ENCODE measurements around the gene TM9SF2. TPM values are rescaled to one million over a fixed set of nuclear protein-coding genes. Genes with fewer than 3 reads are reported as not detected.
"Not testable (repeated sequence)": the region's sequence is repeated elsewhere in the genome, so short reads cannot be mapped to it uniquely, and the experiment has no call there.

The TM9SF2 gene
- 48.9 TPM for polyA plus RNA-seq (2013, experiment 1 of 2)
- polyA plus RNA-seq (2013, experiment 2 of 2), result 48.3 TPM

- H3K23ac ChIP-seq (ENCODE audit: low read depth, low read length, poor library complexity), result peak within 1 kb of the TSS; percentile 25
- peak within 1 kb of the TSS; percentile 86 to 96 for H3K4me3 ChIP-seq (ENCODE audit: low read length in 2 of 2)
- peak within 1 kb of the TSS; percentile 77 for H3K4me2 ChIP-seq (ENCODE audit: insufficient read depth, low read length, poor library complexity, severe bottlenecking)
- no peak within 1 kb of the TSS for H4K91ac ChIP-seq (ENCODE audit: low read depth, low read length, poor library complexity)
- H2BK15ac ChIP-seq (ENCODE audit: low read length), result no peak within 1 kb of the TSS
- H3K4me1 ChIP-seq (ENCODE audit: control insufficient read depth in 2 of 2, insufficient read depth in 1 of 2, low read depth in 1 of 2, low read length in 2 of 2), result peaks cover 7 to 10% of the 10 kb centered on the region in 2 donors
- H3K4ac ChIP-seq (ENCODE audit: low read length), result peak within 1 kb of the TSS; percentile 71
- H3K27ac ChIP-seq (replicated peaks; ENCODE audit: low read length), result peak within 1 kb of the TSS; percentile 61
- H2BK12ac ChIP-seq (ENCODE audit: low read length), result no peak within 1 kb of the TSS
- peak; percentile 98 for DNase-seq (ENCODE audit: low spot score)
- H3K79me1 ChIP-seq (ENCODE audit: low read depth, low read length), result peaks cover 5% of the 10 kb centered on the region
- no peaks in the 10 kb centered on the region for H3K27me3 ChIP-seq (ENCODE audit: control insufficient read depth in 3 of 3, insufficient read depth in 3 of 3, low read depth in 1 of 3, low read length in 3 of 3)
- no peak within 1 kb of the TSS for H2BK120ac ChIP-seq (ENCODE audit: low read depth, low read length)
- peak within 1 kb of the TSS; percentile 95 for H3K18ac ChIP-seq (ENCODE audit: low read length)
- peak within 1 kb of the TSS; percentile 71 for H2BK5ac ChIP-seq (ENCODE audit: low read length)
- H3K36me3 ChIP-seq (replicated peaks in 1 of 2; ENCODE audit: control insufficient read depth in 2 of 2, insufficient read depth in 2 of 2, low read length in 2 of 2), result peaks cover 0 to 2% of the 10 kb centered on the region in 2 donors
- H2AFZ ChIP-seq (ENCODE audit: low read length), result peak within 1 kb of the TSS; percentile 97
- H3K9ac ChIP-seq (ENCODE audit: low read depth, low read length, poor library complexity), result peak within 1 kb of the TSS; percentile 90
- WGBS, 2 donors (ENCODE audit: extremely low coverage in 2 of 2, insufficient read length in 2 of 2, insufficient replicate concordance in 1 of 2), result no CpG with 5 or more reads among the region's 55 CpGs
- H2AK5ac ChIP-seq (ENCODE audit: low read depth, low read length), result peak within 1 kb of the TSS; percentile 27
- H4K8ac ChIP-seq (ENCODE audit: low read depth, low read length), result peak within 1 kb of the TSS; percentile 52
- H3K14ac ChIP-seq (ENCODE audit: low read length), result peak within 1 kb of the TSS; percentile 60
- peaks cover 0 to 3% of the 10 kb centered on the region in 2 donors for H3K9me3 ChIP-seq (replicated peaks in 1 of 2; ENCODE audit: control insufficient read depth in 2 of 2, insufficient read depth in 1 of 2, low read depth in 1 of 2, low read length in 2 of 2)
These were observed at the start of gene TM9SF2 for GRCh38 chr13:99501184-99501847. Gene TM9SF2 (plus strand): TSS chr13:99501472. CDS start chr13:99501607, 135 bp downstream.

- Histone ChIP-seq H3K4ac (ENCODE audit: low read length) (no peak overlapping the region), H4K91ac (ENCODE audit: low read depth, low read length, poor library complexity) (no peak overlapping the region), H3K9ac (ENCODE audit: low read depth, low read length, poor library complexity) (no peak overlapping the region), H2AK5ac (ENCODE audit: low read depth, low read length) (no peak overlapping the region), H3K18ac (ENCODE audit: low read length) (no peak overlapping the region), H3K27me3 (ENCODE audit: control insufficient read depth in 3 of 3, insufficient read depth in 3 of 3, low read depth in 1 of 3, low read length in 3 of 3) (peaks cover 0 to 5% (median 0%) of the 10 kb centered on the region in 3 experiments), H3K4me2 (ENCODE audit: insufficient read depth, low read length, poor library complexity, severe bottlenecking) (no peak overlapping the region), H2BK15ac (ENCODE audit: low read length) (no peak overlapping the region), H3K4me1 (ENCODE audit: control insufficient read depth in 2 of 2, insufficient read depth in 1 of 2, low read depth in 1 of 2, low read length in 2 of 2) (no peaks in the 10 kb centered on the region), H3K27ac (replicated peaks; ENCODE audit: low read length) (no peak overlapping the region), H2AFZ (ENCODE audit: low read length) (no peak overlapping the region), H2BK12ac (ENCODE audit: low read length) (no peak overlapping the region), H3K9me3 (replicated peaks in 1 of 2; ENCODE audit: control insufficient read depth in 2 of 2, insufficient read depth in 1 of 2, low read depth in 1 of 2, low read length in 2 of 2) (peaks cover 3 to 7% of the 10 kb centered on the region in 2 donors), H3K79me1 (ENCODE audit: low read depth, low read length) (no peaks in the 10 kb centered on the region), H2BK5ac (ENCODE audit: low read length) (no peak overlapping the region), H3K36me3 (replicated peaks in 1 of 2; ENCODE audit: control insufficient read depth in 2 of 2, insufficient read depth in 2 of 2, low read length in 2 of 2) (no peaks in the 10 kb centered on the region), H2BK120ac (ENCODE audit: low read depth, low read length) (no peak overlapping the region), H3K23ac (ENCODE audit: low read depth, low read length, poor library complexity) (no peak overlapping the region), H3K4me3 (ENCODE audit: low read length in 2 of 2) (no peak overlapping the region), H4K8ac (ENCODE audit: low read depth, low read length) (no peak overlapping the region), H3K14ac (ENCODE audit: low read length) (no peak overlapping the region)
- WGBS, 2 donors (ENCODE audit: extremely low coverage in 2 of 2, insufficient read length in 2 of 2, insufficient replicate concordance in 1 of 2), result no CpG with 5 or more reads among the region's 9 CpGs
- DNase-seq (ENCODE audit: low spot score), result no peak
These were observed 46.6 kb upstream of the TM9SF2 start for GRCh38 chr13:99454518-99455183.

- WGBS, 2 donors (ENCODE audit: extremely low coverage in 2 of 2, insufficient read length in 2 of 2, insufficient replicate concordance in 1 of 2), result no CpG with 5 or more reads among the region's 10 CpGs
- Histone ChIP-seq H2BK120ac (ENCODE audit: low read depth, low read length) (no peak overlapping the region), H3K27me3 (ENCODE audit: control insufficient read depth in 3 of 3, insufficient read depth in 3 of 3, low read depth in 1 of 3, low read length in 3 of 3) (peaks cover 0 to 10% (median 0%) of the 10 kb centered on the region in 3 experiments), H3K4me3 (ENCODE audit: low read length in 2 of 2) (no peak overlapping the region), H2AK5ac (ENCODE audit: low read depth, low read length) (no peak overlapping the region), H3K18ac (ENCODE audit: low read length) (no peak overlapping the region), H2BK12ac (ENCODE audit: low read length) (no peak overlapping the region), H3K9me3 (replicated peaks in 1 of 2; ENCODE audit: control insufficient read depth in 2 of 2, insufficient read depth in 1 of 2, low read depth in 1 of 2, low read length in 2 of 2) (peaks cover 2 to 3% of the 10 kb centered on the region in 2 donors), H3K36me3 (replicated peaks in 1 of 2; ENCODE audit: control insufficient read depth in 2 of 2, insufficient read depth in 2 of 2, low read length in 2 of 2) (no peaks in the 10 kb centered on the region), H3K79me1 (ENCODE audit: low read depth, low read length) (no peaks in the 10 kb centered on the region), H3K4ac (ENCODE audit: low read length) (no peak overlapping the region), H4K8ac (ENCODE audit: low read depth, low read length) (no peak overlapping the region), H3K14ac (ENCODE audit: low read length) (no peak overlapping the region), H3K27ac (replicated peaks; ENCODE audit: low read length) (no peak overlapping the region), H3K9ac (ENCODE audit: low read depth, low read length, poor library complexity) (no peak overlapping the region), H4K91ac (ENCODE audit: low read depth, low read length, poor library complexity) (no peak overlapping the region), H2BK15ac (ENCODE audit: low read length) (no peak overlapping the region), H3K4me1 (ENCODE audit: control insufficient read depth in 2 of 2, insufficient read depth in 1 of 2, low read depth in 1 of 2, low read length in 2 of 2) (no peaks in the 10 kb centered on the region), H2BK5ac (ENCODE audit: low read length) (no peak overlapping the region), H3K23ac (ENCODE audit: low read depth, low read length, poor library complexity) (no peak overlapping the region), H2AFZ (ENCODE audit: low read length) (no peak overlapping the region), H3K4me2 (ENCODE audit: insufficient read depth, low read length, poor library complexity, severe bottlenecking) (no peak overlapping the region)
- DNase-seq (ENCODE audit: low spot score), result no peak
These were observed 42.0 kb upstream of the TM9SF2 start for GRCh38 chr13:99459099-99459850.

- not testable (repeated sequence) for H3K14ac ChIP-seq (ENCODE audit: low read length); H3K4ac ChIP-seq (ENCODE audit: low read length); H3K4me2 ChIP-seq (ENCODE audit: insufficient read depth, low read length, poor library complexity, severe bottlenecking); H2AK5ac ChIP-seq (ENCODE audit: low read depth, low read length); H3K23ac ChIP-seq (ENCODE audit: low read depth, low read length, poor library complexity); H2BK5ac ChIP-seq (ENCODE audit: low read length); DNase-seq (ENCODE audit: low spot score); H3K4me1 ChIP-seq (ENCODE audit: control insufficient read depth in 2 of 2, insufficient read depth in 1 of 2, low read depth in 1 of 2, low read length in 2 of 2); H3K79me1 ChIP-seq (ENCODE audit: low read depth, low read length); H2AFZ ChIP-seq (ENCODE audit: low read length); H3K27ac ChIP-seq (replicated peaks; ENCODE audit: low read length); H2BK120ac ChIP-seq (ENCODE audit: low read depth, low read length); H3K9me3 ChIP-seq (replicated peaks in 1 of 2; ENCODE audit: control insufficient read depth in 2 of 2, insufficient read depth in 1 of 2, low read depth in 1 of 2, low read length in 2 of 2); H4K8ac ChIP-seq (ENCODE audit: low read depth, low read length); H3K36me3 ChIP-seq (replicated peaks in 1 of 2; ENCODE audit: control insufficient read depth in 2 of 2, insufficient read depth in 2 of 2, low read length in 2 of 2); H3K9ac ChIP-seq (ENCODE audit: low read depth, low read length, poor library complexity); H4K91ac ChIP-seq (ENCODE audit: low read depth, low read length, poor library complexity); H2BK15ac ChIP-seq (ENCODE audit: low read length); H2BK12ac ChIP-seq (ENCODE audit: low read length); H3K18ac ChIP-seq (ENCODE audit: low read length); H3K4me3 ChIP-seq (ENCODE audit: low read length in 2 of 2)
- no CpG with 5 or more reads among the region's 4 CpGs for WGBS, 2 donors (ENCODE audit: extremely low coverage in 2 of 2, insufficient read length in 2 of 2, insufficient replicate concordance in 1 of 2)
- peaks cover 0 to 10% (median 0%) of the 10 kb centered on the region in 3 experiments for H3K27me3 ChIP-seq (ENCODE audit: control insufficient read depth in 3 of 3, insufficient read depth in 3 of 3, low read depth in 1 of 3, low read length in 3 of 3)
These were observed 40.5 kb upstream of the TM9SF2 start for GRCh38 chr13:99460802-99461201.
